Astrocyte (in vitro differentiated cells and primary cell): ENCODE results near the gene HOXC6. TPM values are rescaled to one million over a fixed set of nuclear protein-coding genes. Genes with fewer than 3 reads are reported as not detected.

Source experiments
- DNase-seq: peaks from one replicate; pipeline ENCODE4 v3.0.0-alpha.2; 2010; ENCODE audit warnings: low read depth
- FAIRE-seq: peaks from 2 replicates; lab custom pipeline; 2011; peaks lifted over from hg19 to GRCh38; lab: Jason Lieb, UNC
- H2AFZ ChIP-seq: 2 replicates; pipeline ENCODE4 v1.6.0; 2012; ENCODE audit warnings: low read depth, low read length, inconsistent platforms
- H3K27ac ChIP-seq: 2 replicates; pipeline ENCODE4 v1.5.1; 2011; ENCODE audit warnings: low read depth, low read length, inconsistent platforms
- H3K27me3 ChIP-seq: 2 replicates; pipeline ENCODE4 v1.6.0; 2011; ENCODE audit warnings: low read length, inconsistent platforms; ENCODE audit not compliant: insufficient read depth
- H3K36me3 ChIP-seq: 2 replicates; pipeline ENCODE4 v1.5.1; 2011; ENCODE audit warnings: low read length, inconsistent platforms; ENCODE audit not compliant: insufficient read depth
- H3K4me1 ChIP-seq: 2 replicates; pipeline ENCODE4 v1.5.1; 2011; ENCODE audit warnings: low read length, inconsistent platforms; ENCODE audit not compliant: insufficient read depth
- H3K4me2 ChIP-seq: 2 replicates; pipeline ENCODE4 v1.6.0; 2012; ENCODE audit warnings: low read length, inconsistent platforms
- H3K4me3 ChIP-seq: 2 replicates; pipeline ENCODE4 v1.5.1; 2011; ENCODE audit warnings: low read depth, mild to moderate bottlenecking, low read length, inconsistent platforms; ENCODE audit not compliant: insufficient read depth
- H3K79me2 ChIP-seq: 2 replicates; pipeline ENCODE4 v1.6.0; 2012; ENCODE audit warnings: mild to moderate bottlenecking, low read length, inconsistent platforms; ENCODE audit not compliant: insufficient read depth
- H3K9ac ChIP-seq: 2 replicates; pipeline ENCODE4 v1.6.0; 2012; ENCODE audit warnings: mild to moderate bottlenecking, low read length, inconsistent platforms
- H3K9me3 ChIP-seq: 2 replicates; pipeline ENCODE4 v1.5.1; 2012; ENCODE audit warnings: low read depth, mild to moderate bottlenecking, low read length, inconsistent platforms; ENCODE audit not compliant: insufficient read depth
- H4K20me1 ChIP-seq: 2 replicates; pipeline ENCODE4 v1.6.0; 2012; ENCODE audit warnings: low read length, inconsistent platforms; ENCODE audit not compliant: insufficient read depth
- H3K27ac Mint-ChIP-seq: one replicate; pipeline ENCODE4 v1.8.0; 2021; ENCODE audit warnings: mild to moderate bottlenecking, mixed read lengths; ENCODE audit not compliant: unreplicated experiment
- H3K27me3 Mint-ChIP-seq: one replicate; pipeline ENCODE4 v1.8.0; 2021; ENCODE audit warnings: low read depth, mixed read lengths; ENCODE audit not compliant: unreplicated experiment
- H3K36me3 Mint-ChIP-seq: one replicate; pipeline ENCODE4 v1.8.0; 2021; ENCODE audit warnings: low read depth, mixed read lengths; ENCODE audit not compliant: unreplicated experiment
- H3K4me1 Mint-ChIP-seq: one replicate; pipeline ENCODE4 v1.8.0; 2021; ENCODE audit warnings: low read depth, mixed read lengths; ENCODE audit not compliant: unreplicated experiment
- H3K4me3 Mint-ChIP-seq: one replicate; pipeline ENCODE4 v1.8.0; 2021; ENCODE audit warnings: mild to moderate bottlenecking, moderate library complexity, mixed read lengths; ENCODE audit not compliant: unreplicated experiment
- H3K9me3 Mint-ChIP-seq: one replicate; pipeline ENCODE4 v1.8.0; 2021; ENCODE audit warnings: mild to moderate bottlenecking, mixed read lengths; ENCODE audit not compliant: unreplicated experiment
- EZH2 ChIP-seq: IDR thresholded peaks from 2 replicates; pipeline ENCODE4 v1.6.1; 2012; ENCODE audit warnings: mild to moderate bottlenecking, low read length, inconsistent platforms; ENCODE audit not compliant: insufficient read depth
- total RNA-seq: library from RNA; stranded (reverse); gene quantifications from 2 replicates; pipeline ENCODE4 v1.2.1, GENCODE V29; 2021
- TF ChIP-seq, protein P1 (sequence below): IDR thresholded peaks from 2 replicates; pipeline ENCODE4 v1.5.1; 2011; ENCODE audit warnings: low read depth, mild to moderate bottlenecking, inconsistent platforms, low read length, moderate library complexity; ENCODE audit not compliant: insufficient read depth

The HOXC6 gene
- total RNA-seq, 1 donor from 2014 or later = not detected

DNA sequence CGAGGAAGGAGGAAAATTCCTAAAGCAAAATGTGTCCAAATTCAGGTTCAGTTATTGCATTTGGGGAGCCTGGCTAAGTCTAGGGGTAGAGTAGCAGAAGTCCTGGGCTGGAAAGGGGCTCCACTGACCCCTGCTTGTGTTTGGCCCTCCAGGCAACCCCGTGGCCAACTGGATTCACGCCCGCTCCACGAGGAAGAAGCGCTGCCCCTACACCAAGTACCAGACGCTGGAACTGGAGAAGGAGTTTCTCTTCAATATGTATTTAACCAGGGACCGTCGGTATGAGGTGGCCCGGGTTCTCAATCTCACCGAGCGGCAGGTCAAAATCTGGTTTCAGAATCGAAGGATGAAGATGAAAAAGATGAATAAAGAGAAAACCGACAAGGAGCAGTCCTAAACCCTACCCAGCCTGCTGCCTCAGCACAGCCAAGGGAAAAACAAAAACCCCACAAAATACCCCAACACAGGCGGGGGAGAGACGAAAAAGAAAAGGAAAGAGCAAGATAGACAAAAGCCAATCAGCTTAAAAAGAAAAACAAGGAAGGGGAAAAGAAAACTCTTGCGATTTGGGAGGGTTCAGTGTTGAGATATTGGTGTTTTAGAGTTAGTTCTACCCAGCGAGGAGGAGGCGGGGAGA is 25.8 kb upstream of the HOXC6 start:
- no peak for FAIRE-seq
- peaks cover 92% of the 10 kb centered on the region for H3K27me3 Mint-ChIP-seq
- H3K4me3 Mint-ChIP-seq = no peak overlapping the region
- peak; percentile 21 for TF ChIP-seq EZH2
- TF ChIP-seq, protein P1, sequence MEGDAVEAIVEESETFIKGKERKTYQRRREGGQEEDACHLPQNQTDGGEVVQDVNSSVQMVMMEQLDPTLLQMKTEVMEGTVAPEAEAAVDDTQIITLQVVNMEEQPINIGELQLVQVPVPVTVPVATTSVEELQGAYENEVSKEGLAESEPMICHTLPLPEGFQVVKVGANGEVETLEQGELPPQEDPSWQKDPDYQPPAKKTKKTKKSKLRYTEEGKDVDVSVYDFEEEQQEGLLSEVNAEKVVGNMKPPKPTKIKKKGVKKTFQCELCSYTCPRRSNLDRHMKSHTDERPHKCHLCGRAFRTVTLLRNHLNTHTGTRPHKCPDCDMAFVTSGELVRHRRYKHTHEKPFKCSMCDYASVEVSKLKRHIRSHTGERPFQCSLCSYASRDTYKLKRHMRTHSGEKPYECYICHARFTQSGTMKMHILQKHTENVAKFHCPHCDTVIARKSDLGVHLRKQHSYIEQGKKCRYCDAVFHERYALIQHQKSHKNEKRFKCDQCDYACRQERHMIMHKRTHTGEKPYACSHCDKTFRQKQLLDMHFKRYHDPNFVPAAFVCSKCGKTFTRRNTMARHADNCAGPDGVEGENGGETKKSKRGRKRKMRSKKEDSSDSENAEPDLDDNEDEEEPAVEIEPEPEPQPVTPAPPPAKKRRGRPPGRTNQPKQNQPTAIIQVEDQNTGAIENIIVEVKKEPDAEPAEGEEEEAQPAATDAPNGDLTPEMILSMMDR = no peak
- H3K4me1 ChIP-seq = peaks cover 5% of the 10 kb centered on the region
- no peak for DNase-seq
- no peak overlapping the region for H3K4me2 ChIP-seq
- no peak overlapping the region for H3K4me3 ChIP-seq
- no peak overlapping the region for H3K27ac ChIP-seq
- H3K27ac Mint-ChIP-seq = peak overlapping the region; percentile 47
- no peaks in the 10 kb centered on the region for H3K79me2 ChIP-seq
- H3K36me3 Mint-ChIP-seq = peaks cover 2% of the 10 kb centered on the region
- no peaks in the 10 kb centered on the region for H3K36me3 ChIP-seq
- no peak overlapping the region for H2AFZ ChIP-seq
- peaks cover 14% of the 10 kb centered on the region for H3K9me3 Mint-ChIP-seq
- H3K4me1 Mint-ChIP-seq = no peaks in the 10 kb centered on the region
- no peaks in the 10 kb centered on the region for H3K9me3 ChIP-seq
- no peaks in the 10 kb centered on the region for H4K20me1 ChIP-seq
- H3K9ac ChIP-seq = no peak overlapping the region
- peaks cover 94% of the 10 kb centered on the region for H3K27me3 ChIP-seq

DNA sequence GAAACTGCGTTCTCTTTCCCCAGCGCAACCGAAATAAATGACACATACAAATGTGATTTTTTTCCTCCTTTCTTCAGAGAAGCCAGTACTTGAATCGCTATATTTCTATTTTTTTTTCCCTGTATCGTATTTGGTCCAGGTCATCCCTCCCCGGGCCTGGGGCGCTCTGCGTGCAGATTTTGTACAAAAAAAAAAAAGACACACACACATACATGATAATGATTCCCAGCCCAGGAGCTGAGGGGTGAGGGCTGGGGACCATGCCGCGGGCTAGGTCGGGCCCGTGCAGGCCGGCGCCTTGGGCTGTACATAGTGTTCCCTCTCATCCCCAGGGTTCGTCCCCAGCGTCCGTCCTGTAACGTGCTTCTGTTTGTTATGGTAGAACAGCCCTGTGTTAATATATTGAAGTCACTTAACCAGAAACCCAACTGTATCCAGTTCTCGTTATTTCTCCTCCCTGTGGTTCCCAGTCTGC is 25.3 kb upstream of the HOXC6 start:
- no peak overlapping the region for H2AFZ ChIP-seq
- peaks cover 5% of the 10 kb centered on the region for H3K4me1 ChIP-seq
- H3K27me3 ChIP-seq = peaks cover 95% of the 10 kb centered on the region
- no peaks in the 10 kb centered on the region for H3K79me2 ChIP-seq
- H3K4me1 Mint-ChIP-seq = no peaks in the 10 kb centered on the region
- no peak for DNase-seq
- peak; percentile 24 for TF ChIP-seq EZH2
- TF ChIP-seq, protein P1 = no peak
- no peak overlapping the region for H3K27ac ChIP-seq
- no peak for FAIRE-seq
- H3K9me3 Mint-ChIP-seq = peaks cover 12% of the 10 kb centered on the region
- H3K36me3 Mint-ChIP-seq = peaks cover 2% of the 10 kb centered on the region
- H3K9me3 ChIP-seq = no peaks in the 10 kb centered on the region
- H4K20me1 ChIP-seq = no peaks in the 10 kb centered on the region
- H3K36me3 ChIP-seq = no peaks in the 10 kb centered on the region
- no peak overlapping the region for H3K4me2 ChIP-seq
- peak overlapping the region; percentile 47 for H3K27ac Mint-ChIP-seq
- peaks cover 92% of the 10 kb centered on the region for H3K27me3 Mint-ChIP-seq
- H3K4me3 Mint-ChIP-seq = no peak overlapping the region
- no peak overlapping the region for H3K9ac ChIP-seq
- no peak overlapping the region for H3K4me3 ChIP-seq

DNA sequence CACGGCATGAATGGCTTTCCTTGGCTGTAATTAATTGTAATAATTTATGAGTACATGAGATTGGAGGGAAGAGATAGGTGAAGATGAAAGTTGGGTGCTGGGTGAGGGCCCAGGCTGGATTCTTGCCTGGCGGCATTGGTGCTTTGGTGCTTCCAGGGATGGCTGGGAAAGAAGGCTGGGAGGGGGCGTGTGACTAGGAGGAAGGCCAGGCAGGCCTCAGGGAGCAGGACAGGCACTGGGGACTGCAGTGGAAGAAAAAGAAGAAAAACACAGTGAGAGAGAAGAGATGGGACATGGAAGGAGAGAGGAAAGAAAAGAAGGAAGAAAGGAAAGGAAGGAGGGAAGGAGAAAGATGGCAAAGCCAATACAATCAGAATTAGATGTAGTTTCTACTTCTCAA is 24.6 kb upstream of the HOXC6 start:
- H3K4me1 Mint-ChIP-seq = no peaks in the 10 kb centered on the region
- Histone ChIP-seq H4K20me1 (no peaks in the 10 kb centered on the region), H3K27ac (no peak overlapping the region), H3K4me3 (no peak overlapping the region), H3K79me2 (no peaks in the 10 kb centered on the region), H3K4me1 (peaks cover 5% of the 10 kb centered on the region), H3K36me3 (no peaks in the 10 kb centered on the region), H3K4me2 (no peak overlapping the region), H3K9me3 (no peaks in the 10 kb centered on the region), H3K27me3 (peaks cover 94% of the 10 kb centered on the region), H2AFZ (no peak overlapping the region), H3K9ac (no peak overlapping the region)
- H3K4me3 Mint-ChIP-seq = peak overlapping the region; percentile 30
- FAIRE-seq = no peak
- peaks cover 2% of the 10 kb centered on the region for H3K36me3 Mint-ChIP-seq
- peaks cover 92% of the 10 kb centered on the region for H3K27me3 Mint-ChIP-seq
- TF ChIP-seq, protein P1 = no peak
- peak; percentile 16 for TF ChIP-seq EZH2
- H3K27ac Mint-ChIP-seq = no peak overlapping the region
- no peak for DNase-seq
- peaks cover 12% of the 10 kb centered on the region for H3K9me3 Mint-ChIP-seq
